ENCODE data around the gene EBI3.

DNA sequence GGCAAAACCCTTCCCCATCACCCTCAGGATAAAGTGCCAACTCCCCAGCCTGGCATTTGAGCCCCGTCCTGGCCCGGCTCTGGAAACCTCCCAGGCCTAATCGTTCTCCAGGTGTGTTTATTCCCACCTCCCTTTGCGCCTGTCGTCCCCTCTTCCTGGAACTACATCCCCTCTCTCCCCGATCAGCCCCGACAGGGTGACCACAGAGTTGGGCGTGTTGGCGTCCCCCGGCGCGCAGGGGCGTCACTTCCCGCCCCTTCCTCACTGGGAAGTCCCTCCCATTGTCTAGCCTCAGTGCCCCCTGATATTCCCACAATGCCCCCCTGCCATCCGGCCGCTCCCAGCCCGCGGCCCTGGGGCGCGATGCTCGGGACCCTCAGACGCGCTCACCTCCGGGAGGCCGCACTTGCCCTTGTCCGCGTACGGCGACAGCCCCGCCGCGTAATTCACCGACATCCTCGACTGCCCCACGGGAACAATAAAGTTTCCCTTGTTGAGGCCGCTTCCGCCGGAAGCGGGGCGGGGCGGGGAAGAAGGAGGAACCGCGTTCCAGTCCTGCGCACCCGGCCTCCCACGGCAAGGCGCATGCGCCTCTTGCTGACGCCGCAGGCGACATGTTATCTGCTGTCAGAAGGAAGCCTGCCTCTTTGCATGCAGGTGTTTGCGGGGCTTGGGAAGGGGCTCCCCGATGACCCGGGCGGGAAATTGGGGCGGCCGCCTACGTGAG, 47.1 kb upstream of the EBI3 start, which contains the start of the genes ANKRD24 and SIRT6:
- TF ChIP-seq, protein P1, sequence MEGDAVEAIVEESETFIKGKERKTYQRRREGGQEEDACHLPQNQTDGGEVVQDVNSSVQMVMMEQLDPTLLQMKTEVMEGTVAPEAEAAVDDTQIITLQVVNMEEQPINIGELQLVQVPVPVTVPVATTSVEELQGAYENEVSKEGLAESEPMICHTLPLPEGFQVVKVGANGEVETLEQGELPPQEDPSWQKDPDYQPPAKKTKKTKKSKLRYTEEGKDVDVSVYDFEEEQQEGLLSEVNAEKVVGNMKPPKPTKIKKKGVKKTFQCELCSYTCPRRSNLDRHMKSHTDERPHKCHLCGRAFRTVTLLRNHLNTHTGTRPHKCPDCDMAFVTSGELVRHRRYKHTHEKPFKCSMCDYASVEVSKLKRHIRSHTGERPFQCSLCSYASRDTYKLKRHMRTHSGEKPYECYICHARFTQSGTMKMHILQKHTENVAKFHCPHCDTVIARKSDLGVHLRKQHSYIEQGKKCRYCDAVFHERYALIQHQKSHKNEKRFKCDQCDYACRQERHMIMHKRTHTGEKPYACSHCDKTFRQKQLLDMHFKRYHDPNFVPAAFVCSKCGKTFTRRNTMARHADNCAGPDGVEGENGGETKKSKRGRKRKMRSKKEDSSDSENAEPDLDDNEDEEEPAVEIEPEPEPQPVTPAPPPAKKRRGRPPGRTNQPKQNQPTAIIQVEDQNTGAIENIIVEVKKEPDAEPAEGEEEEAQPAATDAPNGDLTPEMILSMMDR (optimal IDR thresholded peaks at IDR 0.05 in 1 of 3, IDR thresholded peaks at IDR 0.05 in 1 of 3, conservative IDR thresholded peaks at IDR 0.05 in 1 of 3; ENCODE audit: extremely low read depth in 1 of 3, insufficient read depth in 2 of 3, low read length in 3 of 3) = no peak
- TF ChIP-seq EZH2 (IDR thresholded peaks at IDR 0.05; ENCODE audit: low read length) = no peak
